ENCODE measurements around the gene KRT8.
"Not testable (repeated sequence)": the region's sequence is repeated elsewhere in the genome, so short reads cannot be mapped to it uniquely, and the experiment has no call there.

The KRT8 gene

DNA sequence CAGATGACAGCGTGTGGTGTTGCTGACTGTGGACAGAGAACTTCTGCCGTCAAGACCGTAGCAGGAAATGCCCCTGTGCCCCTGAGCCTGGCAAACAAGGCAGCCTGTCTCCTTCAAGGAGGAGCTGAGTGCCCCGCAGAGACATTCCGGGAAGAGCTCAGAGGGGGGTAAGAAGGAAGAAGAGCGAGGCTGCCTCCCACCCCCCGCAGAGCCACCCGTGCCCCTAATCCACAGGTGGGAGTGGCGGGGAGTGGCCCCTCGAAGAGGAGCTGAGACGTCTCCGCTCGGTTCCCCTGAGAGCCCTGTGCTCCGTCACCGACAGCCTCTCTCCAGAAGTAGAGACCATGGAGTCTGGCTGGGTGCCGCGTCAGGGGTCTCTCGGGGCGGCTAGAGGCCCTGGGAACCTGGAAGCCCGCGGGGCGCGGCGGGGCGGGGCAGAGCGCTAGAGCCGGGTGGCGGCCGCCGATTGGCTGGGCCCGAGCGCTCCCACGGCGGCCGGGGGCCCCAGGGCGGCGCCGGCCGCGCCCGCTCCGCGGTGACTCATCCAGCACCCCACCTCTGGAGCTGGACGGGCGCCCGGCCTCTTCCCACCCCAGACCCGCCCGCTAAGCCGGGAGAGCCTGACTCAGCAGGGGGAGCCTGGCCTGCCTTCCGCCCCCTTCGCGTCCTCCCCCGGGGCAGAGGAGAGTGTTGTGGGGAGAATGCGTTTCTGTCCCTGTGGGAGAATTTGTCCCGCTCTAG is 30.9 kb downstream of the KRT8 start:
- peak; percentile 30 for DNase-seq

DNA sequence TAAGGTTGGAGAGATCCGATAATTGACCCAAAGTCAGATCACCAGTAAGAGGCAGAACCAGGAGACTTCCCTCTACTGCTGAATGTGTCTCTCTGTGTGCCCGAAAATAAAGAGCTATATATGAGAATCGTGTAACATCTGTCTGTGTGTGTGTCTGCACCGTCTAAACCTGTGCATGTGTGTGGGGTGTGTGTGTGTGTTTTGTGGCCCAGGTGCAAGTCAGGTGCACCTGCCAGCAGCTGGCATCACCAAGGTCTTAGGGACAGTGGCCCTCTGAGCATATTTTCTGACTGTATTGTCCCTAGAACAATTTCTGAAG is 31.4 kb downstream of the KRT8 start:
- DNase-seq = no peak

GRCh38 chr12:52872644-52873389 is 32.1 kb downstream of the KRT8 start:
- no peak for DNase-seq

DNA sequence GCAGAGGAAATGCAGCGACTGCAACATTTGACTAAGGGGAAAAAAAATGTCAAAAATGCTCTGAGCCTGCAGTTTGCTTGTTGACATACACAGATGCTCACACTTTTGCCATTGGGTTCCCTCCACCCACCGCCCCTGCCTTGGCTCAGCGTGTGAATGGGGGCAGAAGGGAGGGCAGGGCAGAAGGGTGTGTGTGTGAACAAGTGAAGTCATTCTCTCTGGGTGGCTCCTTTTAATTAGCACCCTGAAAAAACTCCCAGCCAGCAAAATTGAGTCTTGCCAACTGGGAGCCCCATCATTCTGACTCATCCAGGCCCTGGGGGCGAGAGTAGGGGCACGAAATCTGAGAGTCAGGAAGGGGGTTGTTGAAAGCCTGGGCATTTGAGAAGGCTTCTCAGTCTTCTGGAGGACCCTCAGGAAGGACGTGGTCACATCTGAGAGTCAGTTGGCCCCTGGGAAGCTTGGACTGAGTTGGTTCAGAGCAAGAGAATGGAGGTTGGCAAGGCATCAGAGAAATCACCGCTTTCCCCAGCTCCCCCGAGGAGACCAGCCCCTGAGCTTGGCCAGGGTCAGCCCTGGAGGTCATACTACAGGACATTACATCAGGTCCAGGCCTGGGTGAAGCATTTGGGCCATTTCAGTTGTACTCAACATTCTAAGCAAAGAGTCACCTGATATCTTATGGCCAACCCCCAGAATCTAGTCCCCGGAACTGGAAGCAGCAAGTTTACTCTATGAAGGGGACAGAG is 33.4 kb downstream of the KRT8 start:
- DNase-seq = no peak

- peak; percentile 24 for DNase-seq
These were observed 34.2 kb downstream of the KRT8 start for GRCh38 chr12:52870361-52871290.

GRCh38 chr12:52867642-52868041 is 37.2 kb downstream of the KRT8 start:
- DNase-seq = peak; percentile 11

DNA sequence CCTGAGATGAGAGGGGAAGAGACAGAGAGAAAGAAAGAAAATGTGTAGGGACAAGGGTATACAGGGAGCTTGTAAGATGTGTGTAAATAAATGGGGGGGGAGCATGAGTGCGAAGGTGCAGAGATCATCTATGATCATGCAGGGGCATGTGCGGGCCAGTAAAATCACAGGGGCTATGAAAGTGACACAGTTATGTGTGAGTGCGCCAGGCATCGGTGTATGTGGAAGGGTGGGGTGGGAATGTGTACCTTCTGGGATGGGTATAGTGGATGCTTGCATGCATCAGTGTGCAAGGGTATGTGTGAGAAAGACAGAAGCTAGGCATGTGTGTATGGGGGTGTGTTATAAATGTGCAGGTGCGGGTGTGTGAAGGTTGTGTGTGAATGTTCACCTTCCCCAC is 37.7 kb downstream of the KRT8 start:
- no peak for DNase-seq

- DNase-seq = peak; percentile 91
These were observed 39.6 kb downstream of the KRT8 start for GRCh38 chr12:52865090-52865944.

- no peak for DNase-seq
These were observed 42.9 kb downstream of the KRT8 start for GRCh38 chr12:52862023-52862422.

GRCh38 chr12:52861511-52861910 is 43.4 kb downstream of the KRT8 start:
- DNase-seq = no peak

DNA sequence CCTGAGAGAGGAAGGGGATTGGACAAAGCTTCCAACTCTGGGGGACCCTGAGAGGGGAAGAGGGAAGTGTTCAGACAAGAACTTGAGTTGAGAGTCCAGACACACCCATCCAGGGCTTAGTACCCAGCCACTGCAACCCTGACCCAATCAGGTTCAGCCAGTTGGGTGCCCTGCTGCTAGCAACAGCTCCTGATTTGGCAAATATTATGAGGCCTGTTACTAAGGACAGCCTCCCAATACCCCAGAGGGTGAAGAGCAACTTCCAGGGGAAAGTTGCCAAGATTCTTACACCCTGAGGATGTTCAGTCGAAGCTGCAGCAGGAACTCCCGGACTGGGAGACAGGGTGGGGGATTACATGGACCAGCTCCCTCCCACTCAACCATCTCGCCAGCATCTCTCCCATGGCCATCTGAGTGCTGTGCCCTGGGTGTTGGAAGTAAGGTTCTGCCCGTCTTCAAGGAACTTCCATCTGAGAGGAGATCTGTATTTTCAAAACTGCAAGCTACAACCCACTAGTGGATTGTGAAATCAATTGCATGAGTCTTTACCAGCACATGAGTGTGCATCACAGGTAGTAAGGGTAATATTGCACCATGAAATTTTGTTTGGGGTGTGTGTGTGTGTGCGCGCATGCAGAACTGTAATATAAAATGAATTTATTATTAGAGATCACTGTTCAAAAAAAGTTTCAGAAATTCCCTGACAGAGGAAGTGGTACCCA is 44.6 kb downstream of the KRT8 start:
- no peak for DNase-seq

DNA sequence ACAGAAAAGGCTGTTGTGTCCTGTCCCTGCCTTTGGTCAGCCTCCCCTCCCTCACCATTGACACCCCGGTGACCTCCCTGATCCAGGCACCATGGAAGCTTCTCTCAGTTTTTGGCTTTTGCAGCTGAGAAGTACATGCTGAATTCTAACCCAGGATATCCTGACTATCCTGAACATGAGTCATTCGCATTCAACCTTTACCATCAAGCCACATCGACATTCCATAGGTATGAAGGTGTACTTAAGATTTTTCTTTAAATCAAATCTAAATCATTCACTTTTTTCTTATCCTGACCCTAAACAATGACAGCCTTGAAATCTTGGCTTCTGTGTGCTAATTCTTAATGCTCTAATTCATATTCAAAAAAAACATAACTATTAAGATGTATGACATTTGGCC is 47.4 kb downstream of the KRT8 start:
- no peak for DNase-seq

GRCh38 chr12:52856787-52857186 is 48.1 kb downstream of the KRT8 start:
- no peak for DNase-seq

DNA sequence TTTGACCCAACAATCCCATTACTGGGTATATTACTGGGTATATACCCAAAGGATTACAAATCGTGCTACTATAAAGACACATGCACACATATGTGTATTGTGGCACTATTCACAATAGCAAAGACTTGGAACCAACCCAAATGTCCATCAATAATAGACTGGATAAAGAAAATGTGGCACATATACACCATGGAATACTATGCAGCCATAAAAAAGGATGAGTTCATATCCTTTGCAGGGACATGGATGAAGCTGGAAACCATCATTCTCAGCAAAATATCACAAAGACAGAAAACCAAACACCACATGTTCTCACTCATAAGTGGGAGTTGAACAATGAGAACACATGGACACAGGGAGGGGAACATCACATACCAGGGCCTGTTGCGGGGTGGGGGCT is 48.8 kb downstream of the KRT8 start:
- not testable (repeated sequence) for DNase-seq

DNA sequence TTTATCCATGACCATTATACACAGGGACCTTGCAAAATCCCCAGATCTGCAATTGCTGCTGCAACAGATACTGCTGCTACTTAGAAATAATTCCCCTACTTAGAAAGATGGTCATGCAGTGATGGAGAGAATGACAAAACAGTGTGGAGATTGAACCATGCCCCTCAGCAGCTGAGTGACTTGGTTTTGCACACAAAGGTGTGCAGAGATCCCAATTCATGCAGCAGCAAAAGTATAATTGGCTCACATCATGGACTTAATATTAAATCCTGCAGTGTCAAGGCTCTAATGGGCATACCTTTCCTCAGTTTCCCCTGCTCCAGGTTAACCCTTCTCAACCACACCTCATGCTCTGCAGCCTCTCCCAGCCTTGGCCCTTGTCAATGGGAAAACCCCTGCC is 53.1 kb downstream of the KRT8 start:
- DNase-seq = no peak

DNA sequence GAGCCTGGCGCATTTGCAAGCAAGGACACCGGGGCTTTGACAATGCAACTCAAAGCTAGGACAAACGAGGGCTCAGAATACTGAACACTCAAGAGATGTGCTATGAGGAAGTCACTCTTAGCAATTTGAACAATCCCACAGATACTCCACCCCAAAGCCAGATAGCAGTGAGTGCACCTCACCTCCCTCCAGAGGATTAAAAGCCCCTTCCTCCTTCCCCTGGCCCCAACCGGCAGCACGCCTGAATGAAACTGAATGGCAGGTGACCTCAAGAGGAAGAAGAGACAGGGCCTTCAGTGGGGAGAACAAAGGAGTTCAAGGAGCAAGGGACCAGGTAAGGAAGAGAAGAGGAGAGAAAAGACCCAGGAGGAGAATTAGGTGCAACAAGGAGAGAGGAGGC is 54.2 kb downstream of the KRT8 start:
- DNase-seq = no peak

DNA sequence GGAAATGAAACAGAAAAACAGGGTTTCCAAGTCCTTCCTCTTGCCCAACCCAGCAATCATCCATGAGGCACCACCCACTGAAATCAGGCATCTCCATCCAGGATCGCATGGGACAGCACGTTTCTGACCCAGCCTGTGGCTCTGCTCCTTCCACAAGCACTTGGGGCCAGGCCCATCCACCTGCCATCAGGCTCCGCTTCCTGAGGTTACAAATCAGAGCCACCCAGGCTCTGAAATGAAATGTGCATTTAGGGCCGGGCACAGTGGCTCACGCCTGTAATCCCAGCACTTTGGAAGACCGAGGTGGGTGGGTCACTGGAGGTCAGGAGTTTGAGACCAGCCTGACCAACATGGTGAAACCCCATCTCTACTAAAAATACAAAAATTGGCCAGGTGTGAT is 55.4 kb downstream of the KRT8 start:
- DNase-seq = no peak

DNA sequence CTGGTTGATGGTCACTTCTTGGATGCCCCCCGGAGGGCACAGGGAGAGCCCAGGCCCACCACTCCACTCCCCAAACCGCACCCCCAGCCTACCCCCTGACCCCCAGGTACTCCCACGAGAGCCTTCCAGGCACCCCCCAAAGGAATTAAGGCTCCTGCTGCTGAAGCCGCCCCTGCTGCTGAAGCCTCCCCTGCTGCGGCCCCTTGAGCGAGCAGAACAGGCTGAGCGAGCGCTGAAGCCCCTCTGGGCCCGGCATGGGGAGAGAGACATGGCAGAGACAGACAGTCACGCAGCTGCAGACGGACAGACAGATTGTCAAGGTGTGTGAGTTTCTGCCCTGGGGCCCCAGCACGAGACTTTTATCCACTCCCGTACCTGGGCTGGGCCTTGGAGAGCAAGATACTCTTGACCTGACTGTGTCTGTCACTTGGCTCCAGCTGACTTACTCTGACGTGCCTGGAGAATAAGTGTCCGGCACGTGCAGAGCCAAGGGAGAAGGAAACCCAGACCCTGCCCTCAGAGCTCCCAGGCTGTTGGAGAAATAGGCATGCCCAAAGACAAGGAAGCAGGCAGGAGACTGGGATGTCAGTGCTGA is 56.1 kb downstream of the KRT8 start, which contains the start of gene KRT78:
KRT78 (minus strand) TSS at position 334 of the 595 bp plus-strand sequence; CDS start at position 270, 64 bp downstream.
- DNase-seq = no peak

DNA sequence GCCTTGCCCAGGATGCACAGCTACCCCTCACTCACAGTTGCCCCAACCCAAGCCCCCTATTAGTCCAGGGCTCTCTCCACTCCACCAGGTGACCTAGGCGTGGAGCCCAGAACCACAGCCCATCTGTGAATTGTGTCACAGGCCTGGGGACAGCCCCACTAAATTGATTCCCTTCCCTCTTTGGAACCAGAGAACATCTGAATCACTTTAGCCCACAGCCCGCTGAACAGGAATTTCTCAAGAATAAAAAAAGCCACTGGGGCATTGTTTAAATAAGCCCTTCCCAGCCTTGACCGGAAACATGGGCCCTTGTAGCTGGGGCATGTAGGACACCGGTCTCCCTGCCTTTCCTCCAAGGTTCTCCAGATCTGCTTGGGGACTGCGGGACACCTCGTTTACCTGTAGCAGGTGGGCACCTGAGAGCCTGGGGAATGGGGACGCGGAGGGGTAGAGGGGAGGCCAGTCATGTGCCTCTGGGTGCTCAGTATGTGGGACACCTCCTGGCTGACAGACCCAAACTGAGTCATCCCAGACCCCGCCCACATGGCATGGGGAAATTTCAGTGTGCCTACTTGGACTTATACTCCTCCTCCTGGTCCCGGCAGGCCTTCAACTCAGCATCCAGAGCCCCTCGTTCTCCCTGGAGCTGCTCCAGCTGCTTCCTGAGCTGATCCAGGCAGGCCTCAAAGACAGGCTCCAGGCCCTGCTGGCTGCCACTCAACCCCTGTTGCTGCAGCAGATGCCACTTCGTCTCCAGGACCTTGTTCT is 57.4 kb downstream of the KRT8 start:
- DNase-seq = no peak

Data from NCI-H510A treated with DMSO at 0.1 percent for 48 hours (cell line).